Uterus (tissue), 2 donors: Measurements from ENCODE around the gene DPEP1.

ENCODE experiments used
- CTCF ChIP-seq, 4 experiments: fragments of 200-600 bp in 2 of 4; fragments of 450-650 bp in 2 of 4; sonication (generic) in 2 of 4; IDR thresholded peaks; one replicate each; pipeline ENCODE4 v1.5.1; 2016 to 2019; ENCODE audit warnings: antibody characterized with exemption in 4 of 4, mild to moderate bottlenecking in 2 of 4, moderate library complexity in 1 of 4
- POLR2A ChIP-seq, 2 donors: fragments of 450-650 bp; IDR thresholded peaks; one replicate each; pipeline ENCODE4 v1.6.1; 2016; ENCODE audit warnings: antibody characterized with exemption in 2 of 2, mild to moderate bottlenecking in 1 of 2, moderate library complexity in 1 of 2

- TF ChIP-seq POLR2A (IDR thresholded peaks at IDR 0.05) (no peak), CTCF (IDR thresholded peaks at IDR 0.05) (no peak)
Observed at GRCh38 chr16:89573826-89574680, 39.4 kb upstream of the DPEP1 start.
